ENCODE data around the gene ZBTB32. TPM values are rescaled to one million over a fixed set of nuclear protein-coding genes. Genes with fewer than 3 reads are reported as not detected.
A peak's percentile ranks its signal among the peaks of the same experiment; 100 is the strongest.

ZBTB32 gene
- total and polyA plus RNA-seq, 2 of the 8 experiments (the other 6 are each of a cell fraction or from before 2014, with no cell fraction given), result 0.11 to 0.50 TPM

DNA sequence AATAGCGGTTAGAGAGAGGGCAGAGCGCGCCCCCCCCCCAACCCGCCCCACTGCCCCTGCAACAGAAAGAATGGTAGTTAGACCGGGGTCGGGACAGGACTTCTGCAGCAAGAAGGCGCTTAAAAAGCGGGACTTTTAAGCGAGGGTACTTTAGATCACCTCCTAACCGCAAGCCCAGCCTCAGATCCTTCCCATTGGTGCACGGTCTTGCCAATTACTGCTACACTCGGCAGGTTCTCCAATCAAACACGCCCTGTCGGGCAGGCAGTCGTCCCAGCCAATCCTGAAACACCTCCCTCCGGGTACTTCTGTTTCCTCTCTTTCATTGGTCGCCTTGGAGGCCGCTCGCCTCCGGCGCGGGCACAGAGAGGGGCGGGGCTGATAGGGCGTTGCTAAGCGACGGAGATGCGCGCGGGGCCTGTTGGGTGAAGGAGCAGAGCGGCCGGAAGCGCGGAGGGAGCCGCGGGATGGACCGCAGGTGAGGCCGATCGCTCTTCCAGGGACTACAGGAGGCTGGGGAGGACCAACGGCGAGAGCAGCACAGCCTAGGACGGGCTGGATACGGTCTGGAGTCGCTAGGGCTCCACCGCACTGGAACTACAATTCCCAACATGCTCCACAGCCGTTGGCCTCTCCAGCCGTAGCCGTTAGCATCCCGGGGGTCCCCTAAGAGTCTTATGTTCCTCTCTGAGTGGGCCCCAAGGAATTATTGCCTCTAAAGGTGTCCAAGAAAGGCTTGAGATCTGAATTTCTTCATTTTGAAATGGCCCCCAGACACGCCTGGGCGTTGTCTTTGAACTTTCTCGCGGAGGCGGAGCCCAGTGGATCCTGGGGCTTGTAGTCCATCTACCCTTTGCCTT, 53.6 kb downstream of the ZBTB32 start, which contains the start of gene PROSER3:
PROSER3 (plus strand) TSS at position 428 of the 860 bp plus-strand sequence; CDS start at position 468, 40 bp downstream.
- Histone ChIP-seq H2AK5ac (ENCODE audit: low read depth, low read length) (no peak within 1 kb of the TSS; the same call in 1 of the 2 replicates), H3K79me1 (ENCODE audit: low read depth, low read length) (peaks cover 4% of the 10 kb centered on the region), H4K8ac (ENCODE audit: extremely low read depth, insufficient read depth, low read length) (peak within 1 kb of the TSS; percentile 93), H3K79me2 (ENCODE audit: control insufficient read depth in 1 of 2, insufficient read depth in 2 of 2, low read length in 2 of 2) (peaks cover 0 to 6% of the 10 kb centered on the region in 2 experiments; a peak in 2 of 4 replicates), H4K91ac (replicated peaks; ENCODE audit: insufficient read length, low read length) (peak within 1 kb of the TSS; percentile 99), H3K4ac (replicated peaks; ENCODE audit: insufficient read length, low read depth, low read length) (peak within 1 kb of the TSS; percentile 76), H3K18ac (ENCODE audit: extremely low read depth, low read length) (peak within 1 kb of the TSS; percentile 99), H2BK12ac (ENCODE audit: low read depth, low read length) (0 out of 2 replicates have a peak within 1 kb of the TSS, but pooled peaks have one; percentile 92), H2AFZ (ENCODE audit: low read length) (peak within 1 kb of the TSS; percentile 83; the same call in 1 of the 2 replicates), H4K20me1 (replicated peaks in 1 of 2; ENCODE audit: control insufficient read depth in 1 of 2, insufficient read depth in 2 of 2, low read length in 2 of 2) (peaks cover 0 to 6% of the 10 kb centered on the region in 2 experiments), H2BK5ac (ENCODE audit: low read depth, low read length) (peak within 1 kb of the TSS; percentile 99), H3K4me1 (replicated peaks in 1 of 4; ENCODE audit: control insufficient read depth in 3 of 4, insufficient read depth in 4 of 4, low read length in 3 of 4) (peaks cover 0 to 18% (median 11%) of the 10 kb centered on the region in 4 experiments; a peak in 5 of 7 replicates), H2BK15ac (ENCODE audit: low read length) (0 out of 2 replicates have a peak within 1 kb of the TSS, but pooled peaks have one; percentile 81), H3K27ac (ENCODE audit: low read depth, low read length) (peak within 1 kb of the TSS; percentile 77; the same call in 1 of the 2 replicates), H3K4me3 (ENCODE audit: extremely low read depth in 1 of 4, insufficient read depth in 2 of 4, low read depth in 3 of 4, low read length in 4 of 4) (peak within 1 kb of the TSS; percentile 95 to 100 (median 98)), H3K36me3 (ENCODE audit: control insufficient read depth in 2 of 4, insufficient read depth in 4 of 4, low read length in 3 of 4) (peaks cover 0 to 13% (median 4%) of the 10 kb centered on the region in 4 experiments; a peak in 5 of 8 replicates), H3K4me2 (ENCODE audit: insufficient read depth in 1 of 2, low read depth in 2 of 2, low read length in 2 of 2) (peak within 1 kb of the TSS; percentile 95 to 98), H2BK120ac (replicated peaks; ENCODE audit: low read depth, low read length) (peak within 1 kb of the TSS; percentile 36), H3K56ac (replicated peaks; ENCODE audit: insufficient read length, low read depth, low read length) (peak within 1 kb of the TSS; percentile 90), H3K23ac (ENCODE audit: insufficient read length) (no peak within 1 kb of the TSS), H4K5ac (ENCODE audit: insufficient read length, low read depth, low read length) (peak within 1 kb of the TSS; percentile 74), H3K23me2 (ENCODE audit: low read depth, low read length) (peaks cover 16% of the 10 kb centered on the region; the same call in 1 of the 2 replicates), H3K27me3 (replicated peaks in 1 of 4; ENCODE audit: control insufficient read depth in 3 of 4, extremely low read depth in 1 of 4, insufficient read depth in 3 of 4, low read length in 3 of 4) (peaks cover 0 to 17% (median 11%) of the 10 kb centered on the region in 4 experiments; a peak in 5 of 7 replicates), H3K14ac (ENCODE audit: insufficient read length) (peak within 1 kb of the TSS; percentile 4), H2BK20ac (ENCODE audit: low read length) (no peak within 1 kb of the TSS), H3K9ac (replicated peaks in 1 of 4; ENCODE audit: extremely low read depth in 1 of 4, low read depth in 3 of 4, low read length in 3 of 4) (peak within 1 kb of the TSS; percentile 61 to 90 (median 77)), H3K9me3 (ENCODE audit: insufficient read depth in 2 of 2, low read depth in 1 of 2, low read length in 1 of 2) (no peaks in the 10 kb centered on the region)
- 1% methylated on average over 50 of the region's 53 CpGs; no CpG with 5 or more reads in 1 of the 2 experiments for WGBS, 2 experiments (ENCODE audit: extremely low coverage in 1 of 2, insufficient coverage in 1 of 2, insufficient read length in 1 of 2, insufficient replicate concordance in 2 of 2, low coverage in 1 of 2, low lambda C conversion rate in 2 of 2, missing lambda C conversion rate in 1 of 2)
- FAIRE-seq, result peak; percentile 92
- ChIA-PET POLR2A (ENCODE audit: partially characterized antibody) (interaction anchor here (0.8 to 2.6 kb wide), 8 partner anchors 7 to 27 kb away, joined by 3 to 23 read pairs (median 8); partner anchors contain the start of genes LIN37, PSENEN and U2AF1L4), CTCF (ENCODE audit: partially characterized antibody) (interaction anchor here (0.6 to 2.0 kb wide), 4 partner anchors 9 to 19 kb away, joined by 3 to 9 read pairs (median 3); partner anchors contain the start of gene LIN37)
- peak; percentile 97 to 98 for DNase-seq (ENCODE audit: low read depth in 1 of 2, low spot score in 2 of 2)
- TF ChIP-seq, protein P1, sequence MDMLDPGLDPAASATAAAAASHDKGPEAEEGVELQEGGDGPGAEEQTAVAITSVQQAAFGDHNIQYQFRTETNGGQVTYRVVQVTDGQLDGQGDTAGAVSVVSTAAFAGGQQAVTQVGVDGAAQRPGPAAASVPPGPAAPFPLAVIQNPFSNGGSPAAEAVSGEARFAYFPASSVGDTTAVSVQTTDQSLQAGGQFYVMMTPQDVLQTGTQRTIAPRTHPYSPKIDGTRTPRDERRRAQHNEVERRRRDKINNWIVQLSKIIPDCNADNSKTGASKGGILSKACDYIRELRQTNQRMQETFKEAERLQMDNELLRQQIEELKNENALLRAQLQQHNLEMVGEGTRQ (IDR thresholded peaks at IDR 0.05; ENCODE audit: low read length), result no peak
